Osteoblast (primary cell): Measurements from ENCODE around the gene FAM120A. TPM values are rescaled to one million over a fixed set of nuclear protein-coding genes. Genes with fewer than 3 reads are reported as not detected.
A peak's percentile ranks its signal among the peaks of the same experiment; 100 is the strongest.

ENCODE experiments used
- DNase-seq: peaks from one replicate; pipeline ENCODE4 v3.0.0; 2011; ENCODE audit warnings: low spot score, mixed read lengths; ENCODE audit not compliant: insufficient read length; ENCODE audit errors: missing footprints
- H2AFZ ChIP-seq: 2 replicates; pipeline ENCODE4 v1.6.0; 2011; ENCODE audit warnings: mild to moderate bottlenecking, low read length
- H3K27ac ChIP-seq: 2 replicates; pipeline ENCODE4 v1.5.1; 2011; ENCODE audit warnings: mild to moderate bottlenecking, low read depth, low read length, moderate library complexity
- H3K27me3 ChIP-seq: 2 replicates; pipeline ENCODE4 v1.6.0; 2012; ENCODE audit warnings: mild to moderate bottlenecking, control low read depth, inconsistent platforms, low read length, moderate library complexity; ENCODE audit not compliant: insufficient read depth
- H3K36me3 ChIP-seq: 2 replicates; pipeline ENCODE4 v1.5.1; 2011; ENCODE audit warnings: mild to moderate bottlenecking, low read length, control low read depth, moderate library complexity; ENCODE audit not compliant: insufficient read depth
- H3K4me1 ChIP-seq: 2 replicates; pipeline ENCODE4 v1.5.1; 2011; ENCODE audit warnings: mild to moderate bottlenecking, low read length, control low read depth, moderate library complexity; ENCODE audit not compliant: insufficient read depth
- H3K4me2 ChIP-seq: 2 replicates; pipeline ENCODE4 v1.6.0; 2011; ENCODE audit warnings: mild to moderate bottlenecking, low read length; ENCODE audit not compliant: insufficient read depth
- H3K4me3 ChIP-seq: fragments of 200-600 bp; sonication (generic); 3 replicates; pipeline ENCODE4 v1.5.1; 2012; ENCODE audit warnings: mild to moderate bottlenecking, low read length, inconsistent platforms; ENCODE audit not compliant: insufficient read depth
- H3K79me2 ChIP-seq: 2 replicates; pipeline ENCODE4 v1.6.0; 2012; ENCODE audit warnings: mild to moderate bottlenecking, low read length, control low read depth, inconsistent platforms; ENCODE audit not compliant: insufficient read depth
- H3K9me3 ChIP-seq: 2 replicates; pipeline ENCODE4 v1.5.1; 2011; ENCODE audit warnings: low read depth, low read length, control low read depth
- H4K20me1 ChIP-seq: 2 replicates; pipeline ENCODE4 v1.6.0; 2012; ENCODE audit warnings: mild to moderate bottlenecking, low read length, control low read depth; ENCODE audit not compliant: insufficient read depth
- CTCF ChIP-seq: IDR thresholded peaks from 2 replicates; pipeline ENCODE4 v1.5.1; 2011; ENCODE audit warnings: mild to moderate bottlenecking, low read depth, low read length, moderate library complexity; ENCODE audit errors: extremely low read depth
- total RNA-seq: library from RNA; depleted of rRNA; stranded (reverse); fragments of >200 nt; gene quantifications from 2 replicates; pipeline ENCODE4 v1.2.3, GENCODE V29; 2012

The FAM120A gene
- total RNA-seq, 1 donor = 136 TPM

DNA sequence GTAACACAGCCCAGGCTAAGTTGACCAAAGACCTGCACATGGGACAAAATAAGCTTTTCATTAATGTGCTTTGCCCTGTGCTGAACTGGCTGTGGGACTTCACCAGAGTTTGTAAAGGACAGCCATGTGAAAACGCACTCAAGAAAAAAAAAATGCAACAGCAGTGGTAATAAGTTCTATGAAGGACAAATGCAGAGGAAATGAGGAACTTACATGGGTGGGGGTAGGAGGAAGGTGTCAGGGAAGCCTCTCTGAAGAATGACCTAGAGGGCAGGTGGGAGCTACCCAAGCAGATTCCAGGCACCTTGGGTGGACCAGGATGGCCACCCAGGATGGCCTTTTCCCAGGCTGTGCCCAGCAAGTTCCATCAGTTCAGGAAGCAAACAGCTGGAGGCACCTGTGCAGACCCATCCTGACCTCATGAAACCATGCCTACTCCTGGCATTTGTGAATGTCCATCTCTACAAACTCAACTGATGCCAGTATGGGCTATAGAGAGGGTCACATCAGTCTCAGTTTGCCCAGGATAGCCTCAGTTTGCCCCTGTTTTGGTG, 118.2 kb downstream of the FAM120A start:
- H4K20me1 ChIP-seq = no peaks in the 10 kb centered on the region
- no peak overlapping the region for H3K27ac ChIP-seq
- H3K4me2 ChIP-seq = no peak overlapping the region
- H2AFZ ChIP-seq = no peak overlapping the region
- H3K79me2 ChIP-seq = peaks cover 9% of the 10 kb centered on the region
- peak; percentile 38 for DNase-seq
- peaks cover 10% of the 10 kb centered on the region for H3K4me1 ChIP-seq
- H3K27me3 ChIP-seq = no peaks in the 10 kb centered on the region
- H3K36me3 ChIP-seq = no peaks in the 10 kb centered on the region
- TF ChIP-seq CTCF = no peak
- no peak overlapping the region for H3K4me3 ChIP-seq
- H3K9me3 ChIP-seq = no peaks in the 10 kb centered on the region

DNA sequence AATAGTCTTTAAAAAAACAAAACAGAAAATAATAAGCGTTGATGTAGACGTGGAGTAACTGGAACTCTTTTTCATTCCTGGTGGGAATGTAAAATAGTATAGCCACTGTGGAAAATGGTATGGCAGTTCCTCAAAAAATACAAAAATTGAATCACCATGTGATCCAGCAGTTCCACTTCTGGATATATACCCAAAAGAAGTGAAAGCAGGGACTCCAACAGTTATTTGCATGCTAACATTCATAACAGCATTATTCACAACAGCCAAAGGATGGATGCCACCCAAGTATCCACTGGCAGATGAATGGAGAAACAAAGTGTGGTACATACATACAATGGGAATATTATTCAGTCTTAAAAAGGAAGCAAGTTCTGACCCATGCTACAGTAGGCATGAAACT, 120.7 kb downstream of the FAM120A start:
- Histone ChIP-seq H3K27me3 (no peaks in the 10 kb centered on the region), H3K27ac (no peak overlapping the region), H3K79me2 (peaks cover 17% of the 10 kb centered on the region), H3K36me3 (no peaks in the 10 kb centered on the region), H3K4me1 (peaks cover 12% of the 10 kb centered on the region), H3K4me3 (no peak overlapping the region), H2AFZ (no peak overlapping the region), H3K9me3 (no peaks in the 10 kb centered on the region), H4K20me1 (no peaks in the 10 kb centered on the region), H3K4me2 (no peak overlapping the region)
- DNase-seq = no peak
- no peak for TF ChIP-seq CTCF

GRCh38 chr9:93572636-93573515, 121.4 kb downstream of the FAM120A start:
- Histone ChIP-seq H3K4me1 (peaks cover 14% of the 10 kb centered on the region), H3K36me3 (no peaks in the 10 kb centered on the region), H3K4me2 (no peak overlapping the region), H3K27ac (no peak overlapping the region), H3K9me3 (no peaks in the 10 kb centered on the region), H3K27me3 (no peaks in the 10 kb centered on the region), H3K4me3 (no peak overlapping the region), H3K79me2 (peaks cover 20% of the 10 kb centered on the region), H4K20me1 (peaks cover 2% of the 10 kb centered on the region), H2AFZ (no peak overlapping the region)
- no peak for DNase-seq
- no peak for TF ChIP-seq CTCF

DNA sequence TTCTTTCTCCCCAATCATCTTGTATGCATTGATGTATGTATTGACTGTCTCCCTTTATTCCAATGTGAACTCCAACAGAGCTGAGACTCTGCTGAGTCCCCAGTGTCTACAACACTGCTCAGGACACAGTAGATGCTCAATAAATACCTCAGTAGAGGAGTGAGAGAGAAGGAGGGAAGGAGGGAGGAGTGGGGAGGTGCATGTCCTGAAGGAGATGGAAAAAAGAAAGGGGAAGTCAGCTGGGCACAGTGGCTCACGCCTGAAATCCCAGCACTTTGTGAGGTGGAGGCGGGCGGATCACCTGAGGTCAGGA, 122.0 kb downstream of the FAM120A start:
- TF ChIP-seq CTCF = no peak
- peaks cover 26% of the 10 kb centered on the region for H3K79me2 ChIP-seq
- H2AFZ ChIP-seq = no peak overlapping the region
- DNase-seq = no peak
- H3K4me1 ChIP-seq = peaks cover 16% of the 10 kb centered on the region
- no peaks in the 10 kb centered on the region for H3K27me3 ChIP-seq
- no peak overlapping the region for H3K4me3 ChIP-seq
- no peak overlapping the region for H3K4me2 ChIP-seq
- peaks cover 7% of the 10 kb centered on the region for H4K20me1 ChIP-seq
- H3K36me3 ChIP-seq = no peaks in the 10 kb centered on the region
- H3K9me3 ChIP-seq = no peaks in the 10 kb centered on the region
- H3K27ac ChIP-seq = no peak overlapping the region
